Kidney capillary endothelial cell (primary cell): ENCODE data around the gene REEP1.

ENCODE experiments used
- DNase-seq: peaks from one replicate; pipeline ENCODE4 v3.0.0-alpha.2; 2018; ENCODE audit warnings: low spot score

REEP1 gene, protein sequence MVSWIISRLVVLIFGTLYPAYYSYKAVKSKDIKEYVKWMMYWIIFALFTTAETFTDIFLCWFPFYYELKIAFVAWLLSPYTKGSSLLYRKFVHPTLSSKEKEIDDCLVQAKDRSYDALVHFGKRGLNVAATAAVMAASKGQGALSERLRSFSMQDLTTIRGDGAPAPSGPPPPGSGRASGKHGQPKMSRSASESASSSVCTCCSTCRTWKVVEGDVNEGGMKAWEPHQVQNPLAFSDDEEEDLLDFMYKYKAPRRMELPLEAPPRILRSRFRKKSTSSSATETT

DNA sequence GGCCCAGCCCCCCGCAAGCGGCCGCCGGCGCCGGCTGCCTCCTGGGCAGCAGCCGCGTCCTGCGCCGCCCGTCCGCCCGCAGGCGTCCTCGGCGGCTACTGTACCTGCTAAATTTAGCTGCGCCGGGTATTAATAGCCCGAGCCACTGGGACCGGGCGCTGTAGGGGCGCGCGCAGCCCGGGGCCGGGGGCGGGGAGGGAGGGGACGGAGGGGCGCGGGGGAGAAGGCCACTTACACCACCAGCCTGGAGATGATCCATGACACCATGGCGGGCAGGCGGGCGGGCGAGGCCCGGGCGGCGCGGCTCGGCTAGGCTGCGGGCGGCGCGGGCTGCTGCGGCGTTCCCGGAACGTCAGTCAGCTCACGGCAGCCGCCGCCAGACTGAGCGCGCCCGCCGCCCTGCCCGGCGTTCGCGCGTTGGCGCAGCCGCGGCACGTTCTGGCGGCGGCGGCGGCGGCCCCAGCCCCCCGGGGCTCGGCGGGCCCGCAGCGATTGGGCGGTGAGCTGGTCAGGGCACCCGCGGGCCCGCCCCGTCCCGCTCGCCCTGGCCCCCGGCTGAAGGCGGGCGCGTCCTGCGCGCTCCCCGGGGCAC is at the start of gene REEP1:
Gene REEP1, minus strand, starts transcription at position 383 of the 592 bp plus-strand sequence. Its CDS starts 116 bp downstream, at position 267.
- no peak for DNase-seq

GRCh38 chr2:86383844-86384243 is 46.4 kb upstream of the REEP1 start:
- no peak for DNase-seq

DNA sequence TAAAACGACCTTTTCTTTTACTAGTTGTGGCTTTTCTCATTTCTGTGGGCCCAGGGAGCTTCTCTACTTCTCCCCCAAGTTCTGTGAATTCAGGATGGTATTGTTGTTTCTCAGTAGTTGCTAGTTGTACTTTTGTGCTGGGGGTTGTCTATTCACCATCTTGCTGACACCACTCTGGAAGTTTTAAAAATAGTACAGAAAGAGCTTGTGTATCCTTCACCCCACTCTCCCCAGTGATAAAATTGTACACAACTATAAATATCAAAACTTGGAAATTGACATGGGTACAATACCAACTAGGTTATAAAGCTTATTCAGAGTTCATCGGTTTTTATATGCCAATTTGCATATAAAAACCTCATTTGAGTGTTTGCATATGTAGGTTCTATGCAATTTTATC is 45.3 kb upstream of the REEP1 start:
- DNase-seq = no peak

GRCh38 chr2:86382108-86382507 is 44.7 kb upstream of the REEP1 start:
- DNase-seq = no peak

GRCh38 chr2:86378469-86378868 is 41.0 kb upstream of the REEP1 start:
- no peak for DNase-seq

DNA sequence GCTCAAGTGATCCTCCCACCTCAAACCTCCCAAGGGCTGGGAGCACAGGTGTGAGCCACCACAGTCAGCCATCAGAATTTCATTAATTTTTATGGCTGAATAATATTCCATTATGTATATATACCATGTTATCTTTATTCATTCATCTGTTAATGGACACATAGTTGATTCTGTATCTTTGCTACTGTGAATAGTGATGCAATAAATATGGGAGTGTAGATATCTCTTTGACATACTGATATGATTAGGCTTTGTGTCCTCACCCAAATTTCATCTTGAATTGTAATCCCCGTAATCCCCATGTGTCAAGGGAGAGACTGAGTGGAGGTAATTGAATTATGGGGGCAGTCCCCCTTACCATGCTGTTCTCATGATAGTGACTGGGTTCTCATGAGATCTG is 38.2 kb upstream of the REEP1 start:
- DNase-seq = no peak

DNA sequence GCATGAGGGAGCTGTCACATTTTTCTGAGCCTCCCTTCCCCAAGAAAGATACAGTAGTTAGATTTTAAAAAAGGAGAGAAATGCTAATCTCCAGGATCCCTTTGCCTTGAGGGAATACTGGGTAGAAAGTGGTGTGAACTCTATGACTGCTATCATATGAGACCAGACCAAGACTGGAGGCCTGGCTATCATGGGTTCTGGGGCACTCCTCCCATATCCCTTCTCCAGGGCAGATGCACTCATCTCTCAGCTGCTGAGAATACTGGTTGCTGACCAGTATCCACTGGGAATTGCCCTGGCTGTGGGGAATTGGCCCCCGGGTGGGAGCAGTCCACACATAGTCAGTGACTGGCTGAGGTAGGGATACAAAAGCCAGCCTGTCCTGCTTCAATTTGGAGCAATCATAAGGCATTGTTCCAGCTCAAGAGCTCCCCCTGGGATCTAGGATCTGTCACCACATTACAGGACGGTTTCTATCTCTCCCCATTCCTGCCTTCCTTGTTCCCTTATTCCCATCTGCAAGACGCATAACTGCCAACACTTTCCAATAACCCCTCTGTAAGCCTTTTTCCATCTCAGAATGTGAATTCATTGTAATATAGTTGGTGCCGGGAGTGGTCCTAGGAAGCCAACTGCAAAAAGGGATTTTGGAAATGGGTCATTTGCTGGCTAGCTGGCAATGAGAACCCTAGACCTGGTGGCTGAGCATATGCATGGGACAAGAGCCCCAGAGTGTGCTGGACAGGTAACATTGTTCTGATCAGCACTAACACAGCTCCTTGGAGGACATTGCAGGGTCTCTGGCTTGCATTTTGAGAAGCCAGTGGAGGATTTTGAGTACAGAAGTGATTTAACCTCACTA is 35.4 kb upstream of the REEP1 start:
- no peak for DNase-seq

DNA sequence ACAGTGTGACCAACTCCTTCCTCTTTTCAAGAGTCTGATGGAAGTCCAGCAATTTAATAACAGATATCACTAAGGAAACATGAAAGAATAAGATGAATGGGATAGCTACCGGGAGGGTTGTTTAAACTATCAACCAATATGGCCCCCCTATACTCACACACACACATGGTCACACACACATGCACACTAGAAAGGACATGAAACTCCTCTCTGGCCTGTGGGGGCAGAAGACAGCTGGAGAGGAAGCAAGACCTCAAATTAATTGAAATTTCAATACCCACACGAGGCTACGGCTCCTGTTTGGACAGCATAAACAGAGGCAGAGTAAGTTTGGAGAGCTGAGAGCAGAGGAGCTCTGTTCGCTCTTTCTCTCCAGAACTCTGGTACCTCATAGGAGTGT is 34.7 kb upstream of the REEP1 start:
- no peak for DNase-seq

DNA sequence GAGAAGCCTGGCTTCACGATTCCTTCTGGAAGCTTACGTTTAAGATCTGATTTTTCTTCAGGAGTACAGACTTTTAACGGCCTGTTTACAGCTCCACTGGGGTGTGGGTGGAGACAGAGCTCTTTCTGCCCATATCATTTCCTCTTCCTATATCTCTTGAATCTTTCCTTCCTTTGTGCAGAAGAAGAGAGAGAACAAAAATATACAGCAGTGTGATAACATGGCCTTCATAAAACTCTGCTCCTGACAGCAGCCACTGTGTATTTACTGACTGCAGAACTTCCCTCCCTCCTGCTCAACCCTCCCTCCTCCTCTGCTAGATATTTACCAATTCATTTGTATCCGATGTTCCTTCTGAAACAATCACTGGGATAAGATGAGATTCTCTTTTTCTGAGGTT is 34.1 kb upstream of the REEP1 start:
- no peak for DNase-seq

GRCh38 chr2:86370579-86370978 is 33.2 kb upstream of the REEP1 start:
- DNase-seq = no peak

DNA sequence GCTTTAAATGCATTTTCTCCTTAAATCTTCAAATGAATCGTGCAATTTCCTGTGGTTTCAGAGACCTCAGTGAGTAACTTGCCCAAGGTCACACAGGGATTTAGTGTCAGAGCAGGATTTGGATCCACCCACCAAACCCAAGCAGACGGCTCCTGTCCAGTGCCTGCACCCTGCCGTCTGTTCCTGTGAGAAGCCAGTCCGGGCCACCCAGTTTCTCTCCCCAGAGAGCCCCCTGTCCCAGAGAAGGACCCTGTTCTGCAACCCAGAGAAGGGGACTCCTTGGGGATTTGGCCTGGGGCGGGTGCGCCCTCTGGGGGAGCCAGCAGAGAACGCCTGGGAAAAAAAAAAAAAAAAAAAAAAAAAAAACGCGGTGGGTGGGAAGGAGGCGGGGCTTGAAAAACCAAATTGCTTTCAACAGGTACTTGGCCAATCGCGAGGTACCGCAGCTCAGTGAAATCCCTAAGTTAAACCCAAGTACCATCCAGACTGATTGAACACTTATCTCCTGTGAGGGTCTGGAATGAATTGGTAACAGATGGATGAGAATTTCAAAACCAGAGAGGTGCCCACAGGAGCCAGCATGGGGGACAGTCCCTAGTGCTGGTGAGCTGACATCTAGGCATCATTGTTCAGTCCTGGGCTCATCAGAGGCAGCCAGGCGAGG is 30.9 kb upstream of the REEP1 start:
- peak; percentile 34 for DNase-seq

DNA sequence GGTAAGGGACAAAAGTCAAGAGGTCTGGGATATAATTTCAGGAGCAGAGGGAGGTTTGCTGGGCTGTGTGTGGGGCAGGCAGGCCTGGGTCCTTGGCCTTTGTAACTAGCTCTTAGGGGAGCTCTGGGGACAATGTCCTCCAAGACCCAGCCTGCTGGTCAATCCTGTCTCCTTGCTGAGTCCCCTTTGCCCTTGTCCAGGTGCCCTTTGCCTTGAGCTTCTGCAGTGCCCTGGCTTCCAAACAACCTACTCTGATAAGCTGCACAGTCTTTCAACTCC is 30.0 kb upstream of the REEP1 start:
- DNase-seq = no peak

DNA sequence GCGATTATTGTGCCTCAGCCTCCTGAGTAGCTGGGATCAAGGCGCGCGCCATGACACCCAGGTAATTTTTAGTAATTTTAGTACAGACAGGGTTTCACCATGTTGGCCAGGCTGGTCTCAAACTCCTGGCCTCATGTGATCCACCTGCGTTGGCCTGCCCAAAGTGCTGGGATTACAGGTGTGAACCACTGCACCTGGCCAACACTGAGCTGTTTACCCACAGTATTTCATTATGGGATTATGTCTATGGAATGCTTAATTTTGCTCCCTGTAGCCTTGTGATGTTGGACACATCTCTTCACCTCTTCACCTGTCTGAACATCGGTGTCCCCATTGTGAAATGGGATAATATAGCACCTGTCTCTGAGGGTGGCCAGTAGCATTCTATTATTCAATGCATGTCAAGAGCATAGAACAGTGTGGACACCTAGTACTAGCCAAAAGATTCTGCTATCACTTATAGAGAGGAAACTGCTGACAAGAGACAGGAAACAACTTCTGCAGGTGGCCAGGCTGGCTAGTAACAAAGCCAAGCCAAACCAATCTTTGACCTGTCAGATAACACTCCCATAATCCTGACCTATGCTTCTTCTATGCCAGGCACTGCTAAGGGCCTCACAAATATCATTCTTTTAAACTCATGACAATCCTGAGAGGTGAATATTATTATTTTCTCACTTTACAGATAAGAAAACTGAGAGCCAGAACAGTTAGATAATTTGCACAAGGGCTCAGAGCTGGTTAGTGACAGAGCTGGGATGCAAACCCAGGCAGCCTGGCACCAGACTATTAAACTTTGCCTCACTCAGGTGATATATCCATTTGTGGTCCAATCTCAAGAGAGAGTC is 29.4 kb upstream of the REEP1 start:
- DNase-seq = no peak

- no peak for DNase-seq
Observed at GRCh38 chr2:86364894-86365293, 27.5 kb upstream of the REEP1 start.

GRCh38 chr2:86360776-86361175 is 23.4 kb upstream of the REEP1 start:
- no peak for DNase-seq

GRCh38 chr2:86358957-86359356 is 21.5 kb upstream of the REEP1 start:
- no peak for DNase-seq

- no peak for DNase-seq
Observed at GRCh38 chr2:86357392-86357963, 20.1 kb upstream of the REEP1 start.

GRCh38 chr2:86352727-86353221 is 15.3 kb upstream of the REEP1 start:
- no peak for DNase-seq

DNA sequence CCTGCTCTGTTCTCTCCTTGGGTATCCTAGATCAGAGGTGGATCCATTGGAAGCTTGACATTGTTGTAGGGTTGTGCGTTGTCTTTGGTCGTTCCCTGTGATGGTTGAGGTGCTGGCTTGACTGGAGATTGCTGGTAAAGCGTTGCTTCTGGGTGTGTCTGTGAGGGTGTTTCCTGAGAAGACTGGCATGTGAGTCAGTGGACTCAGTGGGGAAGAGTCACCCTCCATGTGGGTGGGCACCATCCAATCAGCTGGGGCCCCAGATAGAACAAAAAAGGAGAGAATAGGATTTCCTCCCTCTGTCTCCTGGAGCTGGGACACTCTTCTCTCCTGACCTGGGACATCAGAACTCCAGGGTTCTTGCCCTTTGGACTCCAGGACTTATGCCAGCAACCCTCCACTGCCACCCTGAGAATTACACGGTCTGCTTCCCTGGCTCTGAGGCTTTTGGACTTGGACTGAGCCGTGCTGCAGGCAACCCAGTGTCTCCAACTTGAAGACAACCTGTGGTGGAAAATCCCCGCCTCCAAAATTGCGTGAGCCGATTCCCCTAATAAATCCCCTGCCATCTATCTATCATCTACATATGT is 14.8 kb upstream of the REEP1 start:
- no peak for DNase-seq

- no peak for DNase-seq
Observed at GRCh38 chr2:86350751-86351150, 13.3 kb upstream of the REEP1 start.

GRCh38 chr2:86347401-86347800 is 10.0 kb upstream of the REEP1 start:
- no peak for DNase-seq
